Fibroblast of villous mesenchyme (primary cell): ENCODE measurements around the gene PPARA. TPM values are rescaled to one million over a fixed set of nuclear protein-coding genes. Genes with fewer than 3 reads are reported as not detected.
A peak's percentile ranks its signal among the peaks of the same experiment; 100 is the strongest.

Source experiments
- DNase-seq: peaks from one replicate; pipeline ENCODE4 v3.0.0-alpha.2; 2010; ENCODE audit warnings: low read depth
- H3K4me3 ChIP-seq: 2 replicates; pipeline ENCODE4 v1.5.1; 2011; ENCODE audit warnings: low read depth, mild to moderate bottlenecking, low read length
- CTCF ChIP-seq: IDR thresholded peaks from 2 replicates; pipeline ENCODE4 v1.5.1; 2012; ENCODE audit warnings: low read depth, mild to moderate bottlenecking, low read length; ENCODE audit not compliant: insufficient read depth
- total RNA-seq: library from RNA; depleted of rRNA; stranded (reverse); fragments of >200 nt; gene quantifications from 2 replicates; pipeline ENCODE4 v1.2.3, GENCODE V29; 2012

The PPARA gene
- total RNA-seq, 1 donor: 14.2 TPM

GRCh38 chr22:46162285-46162684 lies 12.0 kb downstream of the PPARA start:
- DNase-seq: no peak
- no peak for TF ChIP-seq CTCF
- no peak overlapping the region for H3K4me3 ChIP-seq

GRCh38 chr22:46162771-46163556 lies 12.6 kb downstream of the PPARA start:
- no peak for TF ChIP-seq CTCF
- DNase-seq: no peak
- H3K4me3 ChIP-seq: no peak overlapping the region

- no peak for DNase-seq
- H3K4me3 ChIP-seq: no peak overlapping the region
- TF ChIP-seq CTCF: no peak
Observed at GRCh38 chr22:46163557-46163888, 13.2 kb downstream of the PPARA start.

GRCh38 chr22:46165977-46166376 lies 15.7 kb downstream of the PPARA start:
- TF ChIP-seq CTCF: no peak
- H3K4me3 ChIP-seq: no peak overlapping the region
- DNase-seq: peak; percentile 40

GRCh38 chr22:46169628-46170027 lies 19.3 kb downstream of the PPARA start:
- no peak for DNase-seq
- no peak for TF ChIP-seq CTCF
- no peak overlapping the region for H3K4me3 ChIP-seq

- no peak overlapping the region for H3K4me3 ChIP-seq
- TF ChIP-seq CTCF: no peak
- peak; percentile 45 for DNase-seq
Observed at GRCh38 chr22:46171940-46172339, 21.6 kb downstream of the PPARA start.
